GM21367 (cell line): ENCODE results near the gene PTRH2.
A peak's percentile ranks its signal among the peaks of the same experiment; 100 is the strongest.
"Not testable (repeated sequence)": the region's sequence is repeated elsewhere in the genome, so short reads cannot be mapped to it uniquely, and the experiment has no call there.

Experiments
- ATAC-seq: cut with Tn5 transposase; IDR thresholded peaks from one replicate; pipeline ENCODE4 v1.9.1; 2021; ENCODE audit not compliant: unreplicated experiment

PTRH2 gene

DNA sequence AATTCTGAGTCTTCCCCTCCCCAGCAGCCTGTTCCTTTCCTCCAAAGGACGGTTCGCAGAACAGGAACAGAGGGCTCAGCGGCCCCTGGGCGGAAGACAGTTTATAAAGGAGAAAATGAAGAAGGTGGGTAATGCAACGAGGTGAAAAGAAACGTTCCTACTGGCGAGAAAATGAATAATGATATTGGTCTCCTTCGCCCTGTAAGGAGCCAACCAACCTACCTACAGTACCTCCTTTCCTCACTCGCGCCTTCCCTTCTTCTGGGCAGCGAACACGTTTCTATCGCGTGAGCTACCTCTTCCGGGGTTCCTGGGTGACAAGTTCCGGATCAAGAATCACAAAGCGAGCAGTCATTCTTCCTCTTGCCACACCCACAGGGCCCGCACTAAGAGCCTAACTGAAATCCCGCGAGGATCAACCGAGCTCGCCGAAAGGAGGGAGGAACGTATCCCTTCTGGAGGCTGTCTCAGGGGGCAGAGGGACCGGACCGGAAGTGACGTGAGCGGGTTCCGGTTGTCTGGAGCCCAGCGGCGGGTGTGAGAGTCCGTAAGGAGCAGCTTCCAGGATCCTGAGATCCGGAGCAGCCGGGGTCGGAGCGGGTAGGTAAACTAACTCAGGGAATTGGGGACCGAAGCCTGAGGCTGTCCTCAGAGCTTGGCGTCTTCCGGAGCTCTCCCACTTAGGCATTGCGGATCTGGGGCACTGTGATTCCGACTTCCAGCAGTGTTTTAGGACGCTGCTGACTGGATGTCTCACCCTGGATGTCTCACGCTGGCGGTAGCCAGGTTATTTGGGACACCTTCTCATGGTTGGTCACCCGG is at the start of gene PTRH2, which contains the start of gene VMP1:
PTRH2 (minus strand) TSS at position 282 of the 822 bp plus-strand sequence. CDS start 9,452 bp downstream, outside the sequence.
VMP1 (plus strand) TSS at position 506 of the 822 bp plus-strand sequence. CDS start 23,793 bp downstream, outside the sequence.
- peak; percentile 93 for ATAC-seq

DNA sequence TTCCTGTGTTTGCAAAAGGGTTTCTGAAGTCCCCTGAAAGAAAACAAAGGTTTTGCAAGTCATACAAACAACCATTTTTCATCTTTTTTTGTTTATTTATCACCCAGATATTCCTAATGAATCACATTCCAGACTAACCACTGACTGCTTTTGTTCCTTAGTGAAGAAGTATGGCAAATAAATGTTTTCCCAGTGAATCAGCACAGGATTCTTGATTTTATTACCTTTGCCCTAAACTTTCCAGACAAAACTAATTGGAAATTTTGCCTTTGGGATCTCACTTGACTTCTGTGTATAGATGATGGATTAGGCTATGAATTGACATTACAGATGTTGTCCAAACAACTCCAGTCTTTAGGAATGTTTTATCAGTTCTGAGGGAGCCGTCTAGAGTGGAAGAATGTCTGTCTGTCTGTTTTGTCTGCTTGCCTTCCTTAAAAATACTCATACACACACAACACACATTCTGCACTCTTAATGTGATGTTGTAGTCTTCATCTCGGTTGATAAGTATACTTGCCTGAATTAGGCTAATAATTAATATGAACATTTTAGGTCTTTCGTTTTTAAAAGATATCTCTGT is 49.1 kb upstream of the PTRH2 start:
- no peak for ATAC-seq

DNA sequence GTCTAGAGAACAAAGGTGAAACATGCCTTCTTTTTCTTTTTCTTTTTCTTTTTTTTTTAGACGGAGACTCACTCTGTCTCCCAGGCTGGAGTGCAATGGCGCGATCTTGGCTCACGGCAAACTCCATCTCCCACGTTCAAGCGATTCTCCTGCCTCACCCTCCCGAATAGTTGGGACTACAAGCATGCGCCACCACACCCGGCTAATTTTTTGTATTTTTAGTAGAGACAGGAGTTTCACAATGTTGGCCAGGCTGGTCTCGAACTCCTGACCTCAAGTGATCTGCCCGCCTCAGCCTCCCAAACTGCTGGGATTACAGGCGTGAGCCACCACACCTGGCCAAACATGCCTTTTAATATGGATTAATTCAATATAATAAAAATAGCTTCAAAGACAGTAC is 47.8 kb upstream of the PTRH2 start:
- ATAC-seq = not testable (repeated sequence)

DNA sequence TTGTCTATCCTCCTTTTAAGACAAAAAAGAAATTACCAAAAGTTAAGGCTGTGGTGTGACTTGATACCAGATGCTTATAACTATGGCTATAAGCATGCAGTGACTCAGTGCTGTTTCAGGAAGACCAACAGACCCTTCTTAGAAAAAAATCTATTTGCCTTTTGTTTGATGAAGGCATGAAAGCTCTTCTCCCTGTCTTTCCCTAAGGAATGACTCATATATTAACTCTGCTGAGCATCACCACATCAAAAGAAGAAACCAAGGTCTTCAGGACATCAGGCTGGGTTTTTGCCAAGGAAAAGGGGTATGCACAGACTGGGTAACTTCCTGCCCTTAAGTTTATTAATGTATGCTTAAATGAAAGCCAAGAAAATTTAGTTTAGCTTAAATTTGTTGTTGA is 47.3 kb upstream of the PTRH2 start:
- ATAC-seq = no peak

DNA sequence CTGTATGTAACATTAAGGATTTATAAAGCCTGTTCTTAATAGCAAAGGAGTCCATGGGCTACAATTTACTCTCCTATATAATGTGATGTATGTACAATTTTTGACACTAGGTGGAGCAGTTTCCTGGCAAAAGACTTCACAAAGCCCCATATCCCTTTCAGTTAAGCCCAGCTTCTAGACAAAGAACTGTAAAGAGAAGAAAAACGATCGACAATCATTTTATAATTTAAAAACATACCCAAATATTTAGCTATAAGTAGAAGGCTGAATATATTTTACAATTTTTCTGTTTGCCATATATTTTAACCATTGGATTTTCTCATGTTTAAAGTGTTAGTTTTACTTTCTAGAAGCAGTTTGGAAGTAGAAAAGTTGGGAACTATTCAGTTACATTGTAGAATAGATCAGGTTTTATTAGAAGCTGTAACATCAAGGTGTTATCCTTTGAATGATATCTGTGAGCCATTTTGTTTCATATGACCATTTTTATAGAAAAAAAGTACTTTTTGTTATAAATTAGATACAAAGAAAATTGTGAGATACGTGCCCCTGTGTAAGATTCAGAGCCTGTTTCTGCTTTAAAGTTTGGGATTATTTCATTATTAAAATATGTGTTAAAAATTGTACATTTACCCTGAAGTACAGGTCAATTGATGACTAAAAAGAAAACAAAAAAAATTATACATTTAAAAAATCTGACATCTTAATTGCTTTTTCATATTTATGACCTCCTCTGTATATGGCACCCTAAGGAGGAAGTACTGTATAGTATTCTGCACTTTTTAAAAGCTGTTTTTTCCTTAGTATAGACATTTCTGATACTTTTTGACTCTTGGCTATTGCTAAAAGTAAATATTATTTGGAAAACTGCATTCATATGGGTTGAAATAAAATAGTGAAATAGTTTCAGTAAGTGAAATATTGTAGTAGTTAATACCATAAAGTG is 46.6 kb upstream of the PTRH2 start:
- ATAC-seq = peak; percentile 56

DNA sequence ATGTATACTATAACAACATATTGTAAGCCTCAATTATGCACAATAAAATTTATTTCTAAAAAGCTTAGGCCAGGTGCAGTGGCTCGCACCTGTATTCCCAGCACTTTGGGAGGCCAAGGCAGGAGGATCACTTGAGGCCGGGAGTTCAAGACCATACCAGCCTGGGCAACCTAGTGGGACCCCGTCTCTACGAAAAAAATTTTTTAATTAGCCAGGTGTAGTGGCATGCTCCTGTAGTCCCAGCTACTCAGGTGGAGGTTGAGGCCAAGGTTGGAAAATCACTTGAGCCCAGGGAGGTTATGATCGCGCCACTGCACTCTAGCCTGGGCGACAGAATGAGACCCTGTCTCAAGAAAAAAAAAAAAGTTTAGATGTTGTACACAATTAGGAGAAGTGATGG is 45.7 kb upstream of the PTRH2 start:
- no peak for ATAC-seq

DNA sequence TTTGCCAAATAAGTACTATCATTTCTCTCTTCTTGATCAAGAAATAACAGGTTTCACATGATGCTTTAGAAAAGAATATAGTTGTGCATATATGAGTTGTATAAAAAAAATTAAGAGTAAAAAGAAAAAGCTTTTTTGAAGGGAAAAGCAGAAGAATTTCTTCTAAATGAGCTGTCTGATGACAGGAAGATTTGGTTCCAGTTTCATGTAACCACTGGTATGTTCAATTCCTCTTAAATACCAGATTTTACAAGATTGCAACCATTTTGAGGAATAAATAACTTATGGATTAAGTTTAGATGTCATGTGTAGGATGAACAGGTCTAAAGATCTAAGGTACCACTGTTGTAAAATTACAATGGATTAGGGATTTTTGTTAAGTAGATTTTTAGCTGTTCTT is 45.2 kb upstream of the PTRH2 start:
- ATAC-seq = no peak

DNA sequence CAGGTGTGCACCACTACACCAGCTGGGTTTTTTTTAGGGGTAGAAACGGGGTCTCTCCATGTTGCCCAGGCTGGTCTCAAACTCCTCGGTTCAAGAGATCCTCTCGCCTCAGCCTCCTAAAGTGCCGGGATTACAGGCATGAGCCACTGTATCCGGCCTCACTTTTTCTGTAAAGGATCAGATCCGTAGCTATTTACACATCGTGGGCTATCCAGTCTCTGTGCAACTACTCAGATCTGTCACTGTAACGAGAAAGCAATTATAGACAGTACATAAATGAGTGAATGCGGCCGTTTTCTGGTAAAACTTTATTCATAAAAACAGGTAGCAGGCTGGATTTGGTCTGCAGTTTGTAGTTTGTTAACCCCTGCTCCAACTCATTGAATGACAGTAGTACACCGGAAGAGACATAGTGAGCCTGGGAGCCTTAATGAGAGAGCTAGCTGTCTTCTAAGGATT is 44.8 kb upstream of the PTRH2 start:
- no peak for ATAC-seq

DNA sequence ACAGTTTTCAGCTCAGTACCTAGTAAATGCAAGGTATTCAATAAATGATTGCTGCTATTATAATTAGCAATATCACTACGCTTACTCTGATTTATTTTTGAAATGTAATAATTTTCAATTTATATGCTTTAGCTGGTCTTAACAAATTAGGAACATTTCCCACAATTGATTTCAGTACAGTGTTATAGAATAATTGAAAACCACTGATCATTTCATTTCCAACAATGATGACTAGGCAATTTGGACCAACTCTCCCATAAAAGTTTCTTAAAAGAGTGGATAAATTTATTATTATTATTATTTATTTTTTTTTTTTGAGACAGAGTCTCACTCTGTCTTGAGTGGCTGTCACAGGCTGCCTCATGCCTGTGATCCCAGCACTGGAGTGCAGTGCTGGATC is 41.4 kb upstream of the PTRH2 start:
- no peak for ATAC-seq

DNA sequence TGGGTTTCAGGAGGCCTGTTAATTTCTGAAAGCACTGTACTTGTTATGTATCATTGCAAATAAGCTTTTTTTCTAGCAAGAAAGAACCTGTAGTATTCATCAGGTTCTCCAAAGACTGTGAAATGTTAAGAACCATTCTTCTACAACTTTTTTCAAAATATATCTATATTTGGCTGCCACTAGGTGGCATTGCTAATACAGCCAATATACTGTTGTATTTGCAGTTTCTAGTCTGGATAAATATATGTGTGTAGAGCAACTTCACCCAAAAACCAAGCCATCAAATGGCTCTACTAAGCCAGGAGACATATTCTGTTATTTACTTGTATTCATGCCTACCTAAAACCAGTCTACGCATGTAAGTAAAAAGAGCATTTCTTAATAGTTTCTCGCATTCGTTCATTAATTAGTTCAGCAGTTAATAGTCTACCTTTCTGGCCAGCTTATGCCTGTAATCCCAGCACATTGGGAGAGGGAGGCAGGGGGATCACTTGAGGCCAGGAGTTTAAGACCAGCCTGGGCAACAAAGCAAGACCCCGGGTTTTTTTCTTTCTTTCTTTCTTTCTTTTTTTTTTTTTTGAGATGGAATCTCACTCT is 39.7 kb upstream of the PTRH2 start:
- ATAC-seq = no peak

DNA sequence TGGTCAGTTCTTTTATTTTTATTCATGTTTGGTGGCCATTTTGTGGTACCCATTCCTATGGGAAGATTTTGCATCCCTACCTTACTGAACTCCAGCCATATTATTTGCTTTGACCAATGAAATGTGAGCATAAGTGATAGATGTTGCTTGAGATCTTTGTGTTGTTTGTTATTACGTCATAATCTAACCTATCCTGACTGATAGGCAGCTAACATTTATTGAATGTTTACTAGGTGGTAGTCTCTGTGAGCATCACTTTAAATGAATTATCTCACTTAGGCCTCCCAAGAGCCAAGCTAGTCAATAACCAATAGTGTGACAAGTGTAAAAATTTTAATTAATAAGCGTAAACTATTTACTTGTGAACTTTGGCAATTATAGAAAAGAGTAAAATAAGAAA is 37.8 kb upstream of the PTRH2 start:
- ATAC-seq = no peak

DNA sequence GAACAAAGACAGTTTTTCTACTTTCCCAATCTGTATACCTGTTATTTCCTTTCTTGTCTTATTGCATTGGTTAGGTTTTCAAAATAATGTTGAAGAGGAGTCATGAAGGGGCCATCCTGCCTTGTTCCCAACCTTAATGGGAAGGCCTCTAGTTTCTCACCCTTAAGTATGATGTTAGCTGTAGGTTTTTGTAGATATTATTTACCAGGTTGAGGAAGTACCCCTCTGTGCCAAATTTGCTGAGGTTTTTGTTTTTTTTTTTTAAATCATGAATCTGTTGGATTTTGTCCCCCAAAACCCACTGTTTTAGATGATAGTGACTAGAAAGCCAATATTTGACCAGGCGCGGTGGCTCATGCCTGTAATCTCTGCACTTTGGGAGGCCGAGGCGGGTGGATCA is 36.6 kb upstream of the PTRH2 start:
- no peak for ATAC-seq

DNA sequence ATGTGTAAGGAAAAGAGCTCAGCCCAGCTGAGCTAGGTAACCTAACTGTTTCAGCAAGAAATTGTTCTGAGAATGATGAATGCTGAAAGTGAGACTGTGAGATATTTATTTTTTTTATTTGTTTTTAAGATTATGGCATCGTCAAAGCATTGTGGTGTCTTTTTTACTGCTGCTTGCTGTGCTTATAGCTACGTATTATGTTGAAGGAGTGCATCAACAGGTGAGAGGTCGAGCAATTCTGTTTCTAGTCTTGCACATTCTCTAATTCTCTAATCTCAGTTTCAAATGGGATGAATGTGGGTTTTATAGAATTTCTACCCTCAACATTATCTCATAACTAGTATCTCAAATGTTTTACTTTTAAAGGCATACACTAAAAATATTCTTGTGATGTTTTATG is 30.1 kb upstream of the PTRH2 start:
- no peak for ATAC-seq

DNA sequence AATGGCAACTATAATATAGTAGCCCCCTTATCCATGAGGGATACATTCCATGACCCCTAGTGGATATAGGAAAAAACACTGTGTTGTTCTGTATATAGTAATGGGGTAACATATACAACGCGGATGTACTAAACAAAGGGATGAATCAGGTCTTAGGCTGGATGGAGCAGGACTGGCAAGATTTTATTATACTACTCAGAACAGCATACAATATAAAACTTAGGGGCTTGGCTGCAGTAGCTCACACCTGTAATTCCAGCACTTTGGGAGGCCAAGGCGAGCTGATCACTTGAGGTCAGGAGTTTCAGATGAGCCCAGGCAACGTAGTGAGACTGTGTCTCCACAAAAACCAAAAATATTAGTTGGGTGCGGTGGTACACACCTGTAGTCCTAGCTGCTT is 27.0 kb upstream of the PTRH2 start:
- no peak for ATAC-seq

DNA sequence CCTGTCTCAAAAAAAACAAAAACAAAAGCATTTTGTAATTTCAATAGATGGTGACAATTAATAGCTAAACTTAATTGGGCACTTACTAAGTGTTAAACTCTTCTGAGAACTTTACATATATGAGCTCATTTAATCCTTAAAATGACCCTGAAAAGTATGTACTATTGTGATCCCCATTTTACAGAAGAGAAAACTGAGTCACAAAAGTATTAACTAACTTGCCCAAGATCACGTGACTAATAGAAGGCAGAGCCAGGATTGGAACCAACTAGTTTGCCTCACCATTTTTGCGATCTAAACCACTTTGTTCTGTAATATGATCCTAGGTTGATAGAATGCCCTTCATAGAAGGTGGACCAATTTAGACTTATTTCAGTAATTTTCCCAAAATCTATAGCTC is 26.5 kb upstream of the PTRH2 start:
- no peak for ATAC-seq

DNA sequence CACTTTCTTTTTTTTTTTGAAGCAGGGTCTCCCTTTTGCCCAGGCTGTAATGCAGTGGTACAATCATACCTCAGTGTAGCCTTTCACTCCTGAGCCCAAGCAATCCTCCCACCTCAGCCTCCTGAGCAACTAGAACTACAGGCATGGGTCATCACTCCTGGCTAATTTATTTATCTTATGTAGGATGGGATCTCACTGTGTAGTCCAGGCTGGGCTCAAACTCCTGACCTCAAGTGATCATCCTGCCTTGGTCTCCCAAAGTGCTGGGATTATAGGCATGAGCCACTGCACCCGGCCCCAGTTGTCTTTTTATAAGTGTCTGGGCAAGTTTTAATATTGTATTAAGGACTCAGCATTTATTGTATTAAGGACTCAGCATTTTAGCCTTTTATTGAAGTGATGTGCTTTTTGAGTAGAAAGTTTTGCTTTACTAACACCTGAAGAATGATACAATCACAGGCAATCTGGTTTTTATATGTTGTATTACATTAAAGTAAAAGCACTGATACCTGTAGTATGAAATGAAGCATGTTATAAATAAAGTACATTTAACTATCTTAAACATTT is 23.1 kb upstream of the PTRH2 start:
- ATAC-seq = no peak

DNA sequence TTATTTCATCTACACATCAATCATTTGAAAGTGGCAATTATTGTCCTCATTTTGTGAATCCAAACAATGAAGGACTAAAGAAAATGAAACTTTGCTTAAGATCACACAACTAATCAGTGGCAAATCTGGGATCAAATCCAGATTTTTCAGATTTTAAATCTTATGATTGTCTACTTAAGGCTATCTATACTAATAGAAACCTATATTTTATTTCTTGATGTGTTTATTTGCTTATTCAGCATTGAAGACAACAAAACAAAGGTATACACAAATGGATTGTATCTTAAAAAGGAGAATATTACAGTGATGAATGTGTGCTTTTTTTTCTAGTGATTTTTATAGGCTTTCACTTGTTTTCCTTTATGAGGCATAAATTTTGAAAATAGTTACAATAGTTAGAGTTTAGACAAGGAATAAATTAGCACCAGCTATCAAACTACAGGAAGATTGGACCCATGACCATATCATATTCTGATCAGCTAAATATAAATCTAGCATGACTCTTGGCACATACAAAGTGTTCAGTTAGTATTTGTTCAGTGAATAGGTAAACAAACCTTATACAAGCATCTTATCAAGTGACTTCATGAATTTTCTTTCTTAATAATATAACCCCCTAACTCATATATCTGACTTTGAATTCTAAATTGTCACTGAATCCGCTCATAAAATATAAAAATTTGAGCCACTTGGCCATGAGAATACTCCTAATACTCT is 20.7 kb upstream of the PTRH2 start:
- no peak for ATAC-seq

DNA sequence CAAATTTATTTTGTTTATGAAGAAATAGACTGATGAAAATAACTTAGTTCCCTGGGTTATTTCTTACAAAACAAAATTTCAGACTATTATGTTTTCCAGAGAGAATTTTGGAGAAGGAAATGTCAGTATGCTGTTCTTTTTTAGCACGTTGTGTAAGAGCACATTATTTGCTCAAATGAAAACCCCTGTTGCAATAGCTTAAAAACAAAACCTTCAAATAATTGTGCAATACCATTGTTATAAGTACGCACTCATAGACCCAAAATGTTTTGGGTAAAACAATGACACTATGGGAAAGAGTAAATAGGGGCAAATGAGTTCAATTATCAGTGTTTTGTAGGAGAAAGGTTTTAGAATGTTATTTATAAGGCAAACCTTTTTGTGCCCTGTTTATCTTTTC is 18.5 kb upstream of the PTRH2 start:
- no peak for ATAC-seq

DNA sequence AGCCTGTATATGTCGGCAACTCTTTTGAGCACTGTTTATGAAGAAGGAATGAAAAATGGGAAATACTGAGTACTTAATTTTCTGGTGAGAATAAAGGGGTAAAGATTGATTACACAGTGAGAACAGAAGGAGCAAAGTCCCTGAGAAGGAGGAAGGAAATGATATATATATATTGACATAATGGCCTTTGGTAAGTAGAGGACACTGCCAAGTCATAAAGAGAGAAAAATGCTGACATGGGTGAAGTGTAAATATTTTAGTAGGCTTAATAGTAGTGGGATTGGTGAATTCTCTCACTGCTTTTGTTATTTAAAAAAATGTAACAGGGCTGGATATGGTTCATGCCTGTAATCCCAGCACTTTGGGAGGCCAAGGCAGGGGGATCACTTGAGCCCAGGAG is 16.4 kb upstream of the PTRH2 start:
- ATAC-seq = no peak

DNA sequence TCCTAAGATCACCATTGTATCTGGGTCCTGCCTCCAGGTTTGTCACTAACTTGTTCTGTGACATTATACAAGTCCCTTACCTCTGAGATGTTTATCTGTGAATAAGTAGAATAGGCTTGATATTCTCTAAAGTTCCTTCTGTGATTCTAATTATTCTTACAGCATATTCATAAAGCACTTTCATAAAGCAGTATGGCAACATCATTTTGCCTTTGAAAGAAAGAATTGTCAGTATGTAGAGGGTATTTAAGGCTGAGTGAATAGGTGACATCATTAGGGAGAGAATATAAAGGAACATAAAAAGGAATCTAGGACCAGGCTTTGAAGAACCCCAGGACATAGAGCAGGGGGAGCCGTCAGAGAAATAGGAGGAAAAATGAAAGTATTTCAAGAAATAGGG is 15.8 kb upstream of the PTRH2 start:
- no peak for ATAC-seq
